GM18909 (cell line): ENCODE results near the gene CCNY.
A peak's percentile ranks its signal among the peaks of the same experiment; 100 is the strongest.
"Not testable (repeated sequence)": the region's sequence is repeated elsewhere in the genome, so short reads cannot be mapped to it uniquely, and the experiment has no call there.

ENCODE experiments used
- ATAC-seq: cut with Tn5 transposase; IDR thresholded peaks from one replicate; pipeline ENCODE4 v1.9.1; 2021; ENCODE audit warnings: mild to moderate bottlenecking; ENCODE audit not compliant: unreplicated experiment, poor library complexity

Gene CCNY

DNA sequence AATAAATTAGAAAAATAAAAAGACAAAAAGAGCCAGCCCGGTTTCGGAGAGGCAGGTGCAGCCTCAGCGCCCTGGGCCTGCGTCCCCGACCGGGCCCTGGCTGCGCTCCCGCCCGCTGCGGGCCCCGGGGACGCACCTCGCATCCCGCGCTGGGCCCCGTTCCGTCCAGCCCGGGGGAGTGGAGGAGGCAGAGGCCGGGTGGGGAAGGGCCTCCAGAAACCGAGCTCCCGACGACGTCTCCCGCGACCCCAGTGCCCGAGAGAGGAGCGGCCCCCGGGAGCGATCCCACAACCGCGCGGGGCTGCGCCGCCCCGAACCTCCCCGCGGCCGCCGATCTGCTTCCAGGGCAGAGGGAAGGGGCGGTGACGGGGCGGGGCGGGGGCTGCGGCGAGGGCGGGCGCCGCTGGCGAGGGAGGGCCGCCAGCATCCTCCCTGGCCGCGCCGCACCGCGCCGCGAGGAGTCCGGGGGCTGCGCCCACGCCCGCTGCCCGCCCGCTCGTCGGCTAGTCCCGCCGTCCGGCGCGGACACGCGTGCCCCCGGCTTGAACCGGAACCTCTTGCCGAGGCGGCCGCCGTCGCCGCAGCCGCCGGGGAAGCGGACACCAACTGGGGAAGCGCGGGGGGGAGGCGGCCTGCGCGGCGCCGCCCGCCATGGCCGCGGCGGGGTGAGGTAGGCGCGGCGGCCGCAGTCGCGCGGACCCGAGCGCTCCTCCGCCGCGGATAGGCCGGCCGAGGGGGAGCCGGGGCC, at the start of gene CCNY:
Gene CCNY, plus strand, starts transcription at position 426 of the 748 bp plus-strand sequence. CDS start 545 bp downstream, outside the sequence.
- ATAC-seq = peak; percentile 65

DNA sequence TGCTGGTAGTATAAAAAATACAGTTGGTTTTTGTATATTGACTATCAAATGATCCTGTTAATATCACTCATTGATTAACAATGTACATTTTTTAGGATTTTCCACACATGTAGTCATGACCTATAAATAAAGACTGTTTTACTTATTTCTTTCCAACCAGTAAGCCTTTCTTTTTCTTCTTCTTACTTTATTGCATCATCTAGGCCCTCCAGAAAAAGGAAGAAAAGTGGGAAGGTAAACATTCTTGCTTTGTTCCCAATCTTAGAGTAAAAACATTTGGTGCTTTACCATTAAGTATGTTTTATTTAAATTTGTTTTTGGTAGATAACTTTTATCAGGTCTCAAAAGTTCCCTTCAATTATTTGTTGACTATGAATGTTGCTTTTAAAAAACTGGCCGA, 47.1 kb upstream of the CCNY start:
- ATAC-seq = no peak

DNA sequence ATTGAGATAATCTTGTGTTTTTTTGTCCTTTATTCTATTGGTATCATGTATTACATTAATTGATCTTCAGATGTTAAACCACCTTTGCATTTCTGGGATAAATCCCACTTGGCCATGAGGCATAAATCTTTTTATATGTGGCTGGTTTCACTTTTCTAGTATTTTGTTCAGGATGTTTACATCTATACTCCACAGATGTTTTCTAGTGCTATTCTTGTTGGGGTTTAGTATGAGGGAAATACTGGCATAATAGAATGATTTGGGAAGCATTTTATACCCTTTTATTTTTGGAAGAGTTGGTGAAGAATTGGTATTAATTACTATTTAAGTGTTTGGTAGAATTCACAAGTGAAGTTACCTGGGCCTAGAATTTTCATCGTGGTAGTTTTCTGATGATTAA, 41.8 kb upstream of the CCNY start:
- ATAC-seq = no peak

DNA sequence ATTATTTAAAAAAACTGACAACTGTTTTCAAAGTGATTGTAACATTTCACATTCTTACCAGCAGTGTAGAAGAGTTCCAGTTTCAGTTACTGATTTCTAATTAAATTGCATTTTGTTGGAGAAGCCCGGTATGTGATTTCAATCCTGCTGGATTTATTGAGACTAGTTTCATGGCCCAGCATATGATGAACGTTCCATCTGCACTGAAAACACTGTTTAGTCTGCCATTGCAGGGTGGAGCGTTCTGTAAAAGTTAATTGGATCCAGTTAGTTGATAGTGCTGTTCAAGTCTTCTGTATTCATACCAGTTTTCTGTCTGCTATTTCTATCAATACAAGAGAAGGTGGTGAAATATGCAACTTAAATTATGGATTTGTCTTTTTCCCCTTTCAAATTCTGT, 37.3 kb upstream of the CCNY start:
- no peak for ATAC-seq

DNA sequence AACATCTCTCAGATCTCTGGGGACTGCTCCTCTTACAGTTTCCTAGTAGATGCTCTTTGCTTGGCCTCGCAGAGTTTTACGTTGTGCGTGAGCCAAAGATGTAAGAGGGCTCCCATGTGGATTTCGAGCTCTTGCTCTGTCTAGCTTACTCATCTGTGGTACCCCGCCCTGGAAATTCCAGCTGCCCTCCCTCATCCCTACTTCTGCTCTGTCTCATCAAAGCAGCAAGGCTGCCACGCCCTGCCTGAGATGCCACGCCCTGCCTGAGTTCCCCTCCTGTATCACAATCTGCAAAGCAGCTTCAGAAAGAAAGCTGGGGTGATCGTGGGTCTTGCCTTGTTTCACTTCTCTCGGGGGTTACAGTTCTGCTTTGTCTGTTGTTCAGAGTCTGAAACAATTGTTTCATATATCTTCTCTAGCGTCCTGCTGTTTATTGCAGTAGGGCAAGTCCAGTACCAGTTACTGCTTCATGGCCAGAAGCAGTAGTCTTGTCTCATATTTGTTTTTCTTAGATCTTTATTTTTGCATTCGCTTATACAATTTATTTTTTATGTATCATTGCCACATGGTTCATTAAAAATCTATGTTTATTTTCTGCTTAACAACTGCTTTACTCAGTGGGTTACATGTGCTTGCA, 36.1 kb upstream of the CCNY start:
- ATAC-seq = peak; percentile 85

DNA sequence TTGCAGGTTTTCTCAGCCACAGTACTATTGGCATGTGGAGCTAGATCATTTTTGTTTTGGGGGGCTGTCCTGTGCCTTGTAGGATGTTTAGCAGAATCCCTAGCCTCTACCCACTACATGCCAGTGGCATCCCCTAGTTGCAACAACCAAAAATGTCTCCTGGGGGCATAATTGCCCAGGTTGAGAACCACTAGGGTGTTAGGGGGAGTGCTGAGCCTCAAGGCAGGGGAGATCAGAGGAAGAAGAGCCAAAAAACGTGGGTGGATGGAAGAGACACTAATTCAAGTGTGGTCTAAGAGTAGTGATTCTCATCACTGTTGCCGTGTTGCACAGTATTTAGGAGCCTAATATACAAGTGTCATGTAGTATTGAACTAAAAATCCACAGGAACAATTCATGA, 31.7 kb upstream of the CCNY start:
- ATAC-seq = no peak

DNA sequence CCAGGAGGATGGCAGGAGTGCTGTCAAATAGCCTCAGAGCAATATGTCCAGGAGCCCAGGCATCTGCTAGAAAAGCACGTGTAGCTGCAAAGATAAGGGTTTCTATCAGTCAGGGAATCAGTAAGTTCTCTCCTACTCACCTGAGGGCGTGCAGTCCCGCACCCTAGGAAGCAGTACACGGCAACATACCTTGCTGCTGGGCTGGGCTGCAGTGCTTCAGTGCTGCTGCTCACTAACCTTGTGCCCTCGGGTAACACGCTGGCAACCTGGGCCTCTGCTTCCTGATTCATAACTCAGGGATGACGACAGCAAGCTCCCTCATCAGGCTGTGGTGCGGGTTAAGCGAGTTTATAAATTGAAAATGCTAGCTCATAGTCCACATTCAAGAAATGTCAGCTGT, 29.5 kb upstream of the CCNY start:
- no peak for ATAC-seq

DNA sequence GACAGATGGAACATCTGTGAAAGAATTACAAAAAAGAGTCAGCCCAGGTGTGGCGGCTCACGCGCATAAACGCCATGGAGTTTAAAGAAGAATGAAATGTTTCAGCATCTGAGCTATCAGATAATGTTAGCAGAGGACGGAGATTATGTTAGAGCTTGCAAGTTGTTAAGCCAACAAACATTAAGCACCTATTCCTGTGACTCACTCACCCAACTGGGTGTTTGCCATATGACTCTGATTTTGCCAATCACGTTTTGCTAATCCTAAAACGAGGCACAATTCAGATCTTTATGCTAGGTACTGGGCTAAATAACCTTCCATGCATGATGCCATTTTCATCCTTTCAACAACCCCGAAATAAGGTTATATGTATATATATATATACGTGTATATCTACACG, 29.0 kb upstream of the CCNY start:
- no peak for ATAC-seq

DNA sequence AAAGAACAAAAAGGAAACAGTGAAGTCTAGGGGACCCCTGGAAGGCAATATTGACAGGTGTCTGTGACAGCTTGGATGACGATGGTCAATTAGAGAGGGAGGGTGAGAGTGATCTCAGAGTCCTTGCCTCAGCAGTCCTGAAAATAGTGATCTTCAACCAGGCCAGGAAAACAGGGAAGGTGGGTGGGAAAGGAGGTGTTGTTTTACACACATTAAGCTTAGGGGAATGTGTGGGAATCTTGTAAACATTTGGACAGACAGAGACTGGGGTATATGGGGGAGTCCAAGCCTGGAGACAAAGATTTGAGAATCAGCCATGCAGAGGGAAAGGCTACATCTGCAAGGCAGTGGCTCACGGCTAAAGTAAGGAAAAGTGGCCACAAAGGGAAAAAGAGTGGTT, 27.5 kb upstream of the CCNY start:
- ATAC-seq = no peak

DNA sequence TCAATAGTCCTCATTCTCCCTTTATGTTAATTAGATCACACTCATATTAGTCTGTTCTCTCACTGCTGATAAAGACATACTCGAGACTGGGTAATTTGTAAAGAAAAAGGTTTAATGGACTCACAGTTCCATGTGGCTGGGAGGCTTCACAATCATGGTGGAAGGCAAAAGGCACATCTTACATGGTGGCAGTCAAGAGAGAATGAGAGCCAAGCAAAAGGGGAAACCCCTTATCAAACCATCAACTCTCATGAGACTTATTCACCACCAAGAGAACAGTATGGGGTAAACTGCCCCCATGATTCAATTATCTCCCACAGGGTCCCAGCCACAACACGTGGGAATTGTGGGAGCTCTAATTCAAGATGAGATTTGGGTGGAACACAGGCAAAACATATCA, 22.2 kb upstream of the CCNY start:
- not testable (repeated sequence) for ATAC-seq

DNA sequence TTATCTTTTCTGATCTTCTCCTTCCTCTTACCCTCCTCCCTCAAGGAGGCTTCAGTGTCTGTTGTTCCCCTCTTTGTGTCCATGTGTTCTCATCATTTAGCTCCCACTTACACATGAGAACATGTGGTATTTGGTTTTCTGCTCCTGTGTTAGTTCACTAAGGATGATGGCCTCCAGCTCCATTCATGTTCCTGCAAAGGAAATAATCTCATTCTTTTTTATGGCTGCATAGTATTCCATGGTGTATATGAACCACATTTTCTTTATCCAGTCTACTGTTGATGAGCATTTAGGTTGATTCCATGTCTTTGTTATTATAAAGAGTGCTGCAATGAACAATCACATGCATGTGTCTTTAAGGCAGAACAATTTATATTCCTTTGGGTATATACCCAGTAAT, 21.1 kb upstream of the CCNY start:
- not testable (repeated sequence) for ATAC-seq

DNA sequence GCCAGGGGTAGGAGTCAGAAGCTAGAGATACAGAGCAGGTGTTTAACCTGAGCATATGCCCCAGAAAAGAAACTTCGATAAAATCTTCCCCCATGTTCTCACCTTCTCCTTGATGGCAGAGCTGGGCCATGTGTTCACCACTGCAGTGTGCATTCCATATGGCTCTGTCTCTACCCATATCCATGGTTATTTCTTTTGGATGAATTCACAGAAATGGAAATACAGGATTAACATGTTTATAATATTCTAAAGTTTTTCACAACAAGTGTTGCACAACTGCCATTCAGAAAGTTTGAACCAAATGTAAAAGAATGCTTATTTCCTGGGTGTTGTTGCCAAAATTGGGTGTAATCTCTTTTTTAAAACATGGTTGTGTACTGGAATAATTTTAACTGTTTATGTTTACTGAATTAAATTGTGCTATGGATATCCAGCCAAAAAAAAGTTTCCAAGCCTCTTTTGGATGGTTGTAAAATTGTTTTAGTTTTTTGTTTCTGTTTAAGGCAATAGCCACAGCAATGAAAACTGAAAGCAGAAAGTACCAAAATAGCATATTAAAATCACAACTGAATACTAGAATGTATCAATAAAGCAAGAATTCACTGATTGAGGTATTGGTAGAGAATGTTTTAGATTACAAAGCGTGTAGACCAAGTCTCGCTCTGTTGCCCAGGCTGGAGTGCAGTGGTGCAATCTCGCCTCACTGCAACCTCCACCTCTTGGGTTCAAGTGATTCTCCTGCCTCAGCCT, 19.9 kb upstream of the CCNY start:
- no peak for ATAC-seq

DNA sequence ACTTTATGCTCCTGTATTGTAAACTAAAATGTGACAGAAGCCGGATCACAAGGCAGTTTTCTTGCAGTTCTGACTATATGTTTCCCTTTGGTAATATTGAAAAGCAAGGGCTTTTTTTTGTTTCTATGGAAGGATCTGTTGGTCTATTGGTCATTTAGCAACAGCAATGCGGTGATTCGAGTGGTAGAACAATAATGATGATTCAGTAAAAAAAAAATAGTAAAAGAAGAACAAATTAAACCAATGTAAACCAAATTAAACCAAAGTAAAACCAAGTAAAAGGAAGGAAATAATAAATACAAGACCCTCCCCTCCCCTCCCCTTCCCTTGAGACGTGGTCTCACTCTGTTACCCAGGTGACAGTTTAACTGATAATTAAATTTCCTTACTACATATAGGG, 17.8 kb upstream of the CCNY start:
- no peak for ATAC-seq

DNA sequence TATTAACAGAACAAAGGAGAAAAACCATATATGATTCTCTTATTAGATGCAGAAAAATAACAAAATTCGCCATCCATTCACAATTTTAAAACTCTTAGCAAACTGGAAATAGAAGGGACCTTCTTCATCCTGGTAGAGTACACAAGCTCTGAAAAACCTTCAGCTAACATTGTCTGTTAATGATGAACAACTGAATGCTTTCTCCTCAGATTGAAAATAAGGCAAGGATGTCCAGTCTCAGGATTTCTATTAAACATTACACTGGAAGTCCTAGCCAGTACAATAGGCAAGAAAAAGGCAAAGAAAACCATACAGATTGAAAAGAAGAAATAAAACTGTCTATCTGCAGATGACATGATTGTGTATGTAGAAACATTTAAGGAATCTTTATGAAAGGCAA, 16.0 kb upstream of the CCNY start:
- ATAC-seq = no peak

DNA sequence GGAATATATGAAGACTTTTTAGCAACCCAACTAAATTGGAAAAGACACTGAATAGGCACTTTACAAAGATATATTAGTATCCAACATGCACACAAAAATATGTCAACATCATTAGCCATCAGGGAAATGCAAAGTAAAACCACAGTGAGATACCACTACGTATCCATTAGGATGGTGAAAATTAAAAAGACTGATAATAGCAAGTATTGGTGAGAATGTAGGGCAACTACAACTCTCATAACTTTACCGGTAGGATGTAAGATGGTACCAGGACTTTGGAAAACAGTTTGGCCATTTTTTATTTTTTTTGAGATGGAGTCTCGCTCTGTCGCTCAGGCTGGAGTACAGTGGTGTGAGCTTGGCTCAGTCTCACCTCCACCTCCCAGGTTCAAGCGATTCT, 13.7 kb upstream of the CCNY start:
- ATAC-seq = no peak

DNA sequence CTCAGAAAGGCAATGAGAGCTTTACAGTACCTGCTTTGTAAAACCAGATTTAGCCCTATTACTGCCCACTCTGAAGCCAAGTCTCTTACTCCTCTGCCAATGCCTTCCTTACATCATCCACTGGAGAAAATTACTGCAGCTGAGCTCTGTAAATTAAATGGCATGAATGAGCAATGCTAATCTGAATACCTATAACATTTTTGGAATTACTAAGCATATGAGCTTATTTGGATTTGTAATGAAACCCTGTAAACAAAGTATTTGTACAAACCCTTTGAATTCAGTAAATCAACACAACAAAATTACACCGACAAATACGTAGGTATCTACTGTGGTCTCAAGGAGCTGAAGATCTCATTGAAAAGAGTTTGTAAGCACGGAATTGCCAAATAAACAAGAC, 12.1 kb upstream of the CCNY start:
- ATAC-seq = no peak

DNA sequence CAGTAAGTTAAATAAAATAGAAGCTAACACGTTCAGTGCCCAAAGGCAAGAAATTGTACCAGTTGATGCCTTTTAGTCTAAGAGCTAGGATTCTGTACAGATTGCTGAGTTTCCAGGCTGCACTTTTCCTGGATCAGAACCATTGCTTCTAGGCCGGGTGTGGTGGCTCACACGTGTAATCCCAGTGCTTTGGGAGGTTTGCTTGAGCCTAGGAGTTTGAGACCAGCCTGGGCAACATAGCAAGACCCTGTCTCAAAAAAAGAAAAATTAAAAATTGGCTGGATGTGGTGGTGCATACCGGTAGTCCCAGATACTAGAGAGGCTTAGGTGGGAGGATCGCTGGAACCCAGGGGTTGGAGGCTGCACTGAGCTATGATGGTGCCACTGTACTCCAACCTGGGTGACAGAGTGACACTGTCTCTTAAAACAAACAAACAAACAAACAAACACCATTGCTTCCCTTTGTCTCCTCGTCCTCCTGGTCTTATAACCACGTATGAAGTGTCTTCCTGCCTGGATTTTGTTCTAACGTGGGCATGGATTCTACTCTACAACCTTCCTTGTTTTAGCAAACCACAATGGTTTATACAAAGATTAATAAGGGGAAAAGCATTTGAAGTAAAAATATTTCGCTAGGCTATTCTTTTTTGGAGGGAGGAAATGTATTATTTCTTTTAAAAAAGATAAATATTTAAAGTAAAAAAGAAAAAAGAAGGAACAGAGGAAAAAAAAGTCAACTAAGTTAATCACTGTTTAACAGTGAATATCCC, 9.7 kb upstream of the CCNY start:
- no peak for ATAC-seq

DNA sequence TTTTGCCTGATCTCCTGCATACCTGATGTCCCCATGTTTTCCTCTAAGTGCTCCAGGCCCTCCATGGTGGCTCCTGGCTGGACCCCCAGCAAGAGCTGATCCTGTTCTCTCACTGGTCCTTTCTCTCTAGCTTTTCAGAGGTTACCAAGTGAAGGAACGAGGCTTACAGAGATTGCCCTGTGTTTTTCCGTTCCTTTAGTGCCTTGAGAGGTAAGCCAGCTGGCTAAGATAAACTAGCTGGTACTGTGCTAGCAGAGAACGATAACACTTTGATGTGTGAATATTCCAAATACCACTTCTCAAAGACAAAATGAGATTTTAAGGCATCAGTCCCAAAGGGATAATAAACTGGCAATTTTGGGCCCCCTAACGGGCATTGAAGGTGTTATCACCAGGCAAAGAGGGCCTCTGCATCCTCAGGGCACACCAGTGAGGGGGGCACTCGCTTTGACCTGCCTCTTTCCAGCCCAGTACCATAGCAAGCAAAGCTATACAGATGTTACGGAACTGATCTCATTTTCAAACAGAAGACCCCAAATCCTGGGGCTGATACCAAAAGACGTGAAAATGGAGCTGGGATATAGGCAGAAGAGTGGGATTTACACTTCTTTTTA, 8.4 kb upstream of the CCNY start:
- ATAC-seq = no peak

DNA sequence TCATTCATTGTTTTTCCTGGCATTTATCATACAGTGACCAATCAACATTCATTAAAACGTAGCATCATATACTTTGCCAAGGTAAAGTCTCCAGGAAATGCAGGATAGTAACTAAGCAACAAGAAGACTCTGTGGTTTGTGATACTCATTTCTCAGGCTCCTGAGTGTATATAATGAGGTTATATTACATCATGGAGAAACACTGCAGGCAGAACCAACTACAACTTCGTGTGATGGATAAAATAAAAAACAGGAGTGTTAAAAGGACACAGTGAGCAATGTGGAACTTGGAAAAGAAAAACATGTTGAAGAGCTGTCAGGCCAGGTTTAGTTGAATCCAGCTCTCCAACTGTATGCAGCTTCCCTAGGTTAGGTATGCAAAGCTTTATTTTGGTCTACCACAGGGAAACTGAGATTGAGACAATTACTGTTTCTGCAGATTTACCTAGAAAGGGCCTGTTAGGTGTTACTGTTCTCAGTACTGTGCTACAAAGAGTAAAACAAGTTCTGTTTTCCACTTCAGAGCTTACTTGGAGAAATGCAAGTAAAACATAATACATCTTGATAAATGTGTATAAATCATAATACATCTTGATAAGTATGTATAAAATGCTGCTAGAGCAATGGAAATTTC, 7.8 kb upstream of the CCNY start:
- ATAC-seq = no peak

DNA sequence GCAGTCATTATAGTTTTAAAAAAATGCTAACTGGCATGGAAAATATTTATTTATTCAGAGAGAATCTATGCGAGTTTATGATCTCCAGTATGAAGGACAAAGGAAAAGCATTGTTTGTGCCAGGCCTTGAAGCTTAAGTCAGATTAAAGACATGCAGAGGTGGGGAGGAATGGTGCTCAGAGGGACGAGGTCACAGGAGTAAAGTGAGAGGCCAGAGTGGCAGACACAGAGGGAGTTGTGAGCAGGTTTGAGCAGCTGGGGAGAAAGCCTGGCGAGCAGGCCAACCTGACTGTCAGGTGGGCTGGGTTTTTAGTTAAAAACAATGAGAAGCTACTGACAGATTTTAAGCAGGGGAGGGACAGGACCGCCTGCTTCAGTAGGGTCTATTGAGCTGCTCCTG, 6.8 kb upstream of the CCNY start:
- no peak for ATAC-seq
